H1 (cell line): Measurements from ENCODE around the gene TUBB1. TPM values are rescaled to one million over a fixed set of nuclear protein-coding genes. Genes with fewer than 3 reads are reported as not detected.

Experiments
- CTCF ChIA-PET: fragments of 300-600 bp; sonication (Branson Sonifier 250); formaldehyde crosslinking; loops from one replicate; lab custom pipeline; 2021; ENCODE audit not compliant: partially characterized antibody; lab: Charles Lee
- POLR2A ChIA-PET: fragments of 300-600 bp; sonication (Branson Sonifier 250); formaldehyde crosslinking; loops from one replicate; lab custom pipeline; 2021; ENCODE audit warnings: inconsistent platforms; ENCODE audit not compliant: partially characterized antibody; lab: Charles Lee
- DNase-seq, 2 experiments: peaks; one replicate each; pipeline versions ENCODE4 v3.0.0 to v3.0.0-alpha.2; 2010 to 2022; ENCODE audit warnings: low spot score in 2 of 2, low read depth in 1 of 2, mixed read lengths in 1 of 2
- FAIRE-seq: peaks from 2 replicates; lab custom pipeline; 2011; peaks lifted over from hg19 to GRCh38; lab: Jason Lieb, UNC
- H2AFZ ChIP-seq: 2 replicates; pipeline ENCODE4 v1.8.1; 2012; ENCODE audit warnings: low read length, inconsistent platforms
- H2AK5ac ChIP-seq: 2 replicates; pipeline ENCODE4 v1.6.1; 2013; ENCODE audit warnings: low read depth, low read length
- H2BK120ac ChIP-seq: replicated peaks from 2 replicates; pipeline ENCODE3; 2013; ENCODE audit warnings: low read depth, low read length, inconsistent platforms
- H2BK12ac ChIP-seq: 2 replicates; pipeline ENCODE4 v1.6.1; 2013; ENCODE audit warnings: low read depth, low read length
- H2BK15ac ChIP-seq: 2 replicates; pipeline ENCODE4 v1.6.1; 2013; ENCODE audit warnings: low read length
- H2BK20ac ChIP-seq: 2 replicates; pipeline ENCODE4 v1.6.1; 2013; ENCODE audit warnings: low read length
- H2BK5ac ChIP-seq: 2 replicates; pipeline ENCODE4 v1.6.1; 2013; ENCODE audit warnings: low read depth, low read length
- H3K14ac ChIP-seq: 2 replicates; pipeline ENCODE4 v1.6.1; 2013; ENCODE audit warnings: inconsistent platforms; ENCODE audit not compliant: insufficient read length
- H3K18ac ChIP-seq: 2 replicates; pipeline ENCODE4 v1.6.1; 2013; ENCODE audit warnings: low read length; ENCODE audit errors: extremely low read depth
- H3K23ac ChIP-seq: 2 replicates; pipeline ENCODE4 v1.6.1; 2013; ENCODE audit warnings: inconsistent platforms; ENCODE audit not compliant: insufficient read length
- H3K23me2 ChIP-seq: 2 replicates; pipeline ENCODE4 v1.6.1; 2013; ENCODE audit warnings: low read depth, low read length
- H3K27ac ChIP-seq: 2 replicates; pipeline ENCODE4 v1.6.1; 2011; ENCODE audit warnings: low read depth, low read length, inconsistent platforms
- H3K27me3 ChIP-seq, 4 experiments: replicated peaks in 1 of 4; 1 replicate in 1 of 4; 2 replicates in 3 of 4; pipeline versions ENCODE4 v1.6.1 to v1.8.1; 2011 to 2013; ENCODE audit warnings: low read length in 3 of 4, mild to moderate bottlenecking in 3 of 4, inconsistent platforms in 2 of 4, mixed read lengths in 2 of 4, moderate library complexity in 1 of 4; ENCODE audit not compliant: control insufficient read depth in 3 of 4, insufficient read depth in 3 of 4; ENCODE audit errors: extremely low read depth in 1 of 4
- H3K36me3 ChIP-seq, 4 experiments: 2 replicates each; pipeline versions ENCODE4 v1.6.1 to v1.8.1; 2011 to 2013; ENCODE audit warnings: mild to moderate bottlenecking in 4 of 4, low read length in 3 of 4, moderate library complexity in 2 of 4, control low read depth in 1 of 4, inconsistent platforms in 1 of 4; ENCODE audit not compliant: insufficient read depth in 4 of 4, control insufficient read depth in 2 of 4
- H3K4ac ChIP-seq: replicated peaks from 2 replicates; pipeline ENCODE3; 2013; ENCODE audit warnings: low read length, low read depth, mixed read lengths, inconsistent platforms; ENCODE audit not compliant: insufficient read length
- H3K4me1 ChIP-seq, 4 experiments: replicated peaks in 1 of 4; 1 replicate in 1 of 4; 2 replicates in 3 of 4; pipeline versions ENCODE4 v1.6.1 to v1.8.1; 2011 to 2013; ENCODE audit warnings: low read length in 3 of 4, inconsistent platforms in 2 of 4, mixed read lengths in 1 of 4; ENCODE audit not compliant: insufficient read depth in 4 of 4, control insufficient read depth in 3 of 4
- H3K4me2 ChIP-seq, 2 experiments: 2 replicates each; pipeline versions ENCODE4 v1.6.1 to v1.8.1; 2011 to 2013; ENCODE audit warnings: low read depth in 2 of 2, low read length in 2 of 2, control low read depth in 1 of 2, inconsistent platforms in 1 of 2, mild to moderate bottlenecking in 1 of 2; ENCODE audit not compliant: insufficient read depth in 1 of 2
- H3K4me3 ChIP-seq, 4 experiments: fragments of 200-600, 300-600 bp in 1 of 4; sonication (generic), shearing (Covaris generic), sonication (Bioruptor Twin) in 1 of 4; 2 replicates each; pipeline versions ENCODE4 v1.5.1 to v1.8.1; 2011 to 2016; ENCODE audit warnings: low read length in 4 of 4, low read depth in 3 of 4, control low read depth in 2 of 4, inconsistent platforms in 2 of 4, mild to moderate bottlenecking in 2 of 4, mixed read lengths in 1 of 4, moderate library complexity in 1 of 4; ENCODE audit not compliant: insufficient read depth in 2 of 4; ENCODE audit errors: extremely low read depth in 1 of 4
- H3K56ac ChIP-seq: replicated peaks from 2 replicates; pipeline ENCODE3; 2013; ENCODE audit warnings: low read depth, mild to moderate bottlenecking, mixed read lengths, low read length, inconsistent platforms; ENCODE audit not compliant: insufficient read length
- H3K79me1 ChIP-seq: 2 replicates; pipeline ENCODE4 v1.6.1; 2013; ENCODE audit warnings: low read depth, low read length, control low read depth
- H3K79me2 ChIP-seq, 2 experiments: 2 replicates each; pipeline versions ENCODE4 v1.6.1 to v1.8.1; 2012 to 2013; ENCODE audit warnings: low read length in 2 of 2, mild to moderate bottlenecking in 2 of 2, inconsistent platforms in 1 of 2; ENCODE audit not compliant: insufficient read depth in 2 of 2, control insufficient read depth in 1 of 2
- H3K9ac ChIP-seq, 4 experiments: replicated peaks in 1 of 4; 1 replicate in 1 of 4; 2 replicates in 3 of 4; pipeline versions ENCODE4 v1.6.1 to v1.8.1; 2011 to 2013; ENCODE audit warnings: low read depth in 3 of 4, low read length in 3 of 4, control low read depth in 2 of 4, mild to moderate bottlenecking in 2 of 4, moderate library complexity in 2 of 4, inconsistent platforms in 1 of 4; ENCODE audit errors: extremely low read depth in 1 of 4
- H3K9me3 ChIP-seq, 2 experiments: 2 replicates each; pipeline versions ENCODE4 v1.6.1 to v1.8.1; 2012 to 2013; ENCODE audit warnings: mild to moderate bottlenecking in 2 of 2, moderate library complexity in 2 of 2, control low read depth in 1 of 2, inconsistent platforms in 1 of 2, low read depth in 1 of 2, low read length in 1 of 2, mixed read lengths in 1 of 2; ENCODE audit not compliant: insufficient read depth in 2 of 2
- H4K20me1 ChIP-seq, 2 experiments: replicated peaks in 1 of 2; 2 replicates each; pipeline versions ENCODE3 to v1.8.1; 2011 to 2013; ENCODE audit warnings: inconsistent platforms in 2 of 2, low read length in 2 of 2, mild to moderate bottlenecking in 1 of 2; ENCODE audit not compliant: insufficient read depth in 2 of 2, control insufficient read depth in 1 of 2
- H4K5ac ChIP-seq: 2 replicates; pipeline ENCODE4 v1.6.1; 2013; ENCODE audit warnings: low read length, low read depth, mixed read lengths, inconsistent platforms; ENCODE audit not compliant: insufficient read length
- H4K8ac ChIP-seq: 2 replicates; pipeline ENCODE4 v1.8.0; 2013; ENCODE audit warnings: mild to moderate bottlenecking, moderate library complexity, low read length, inconsistent platforms; ENCODE audit not compliant: insufficient read depth; ENCODE audit errors: extremely low read depth
- H4K91ac ChIP-seq: replicated peaks from 2 replicates; pipeline ENCODE3; 2013; ENCODE audit warnings: low read length, mixed read lengths, inconsistent platforms; ENCODE audit not compliant: insufficient read length
- NANOG ChIP-seq: IDR thresholded peaks from 2 replicates; pipeline ENCODE4 v1.6.1; 2011; ENCODE audit warnings: low read length, low read depth, mild to moderate bottlenecking, inconsistent platforms; ENCODE audit not compliant: insufficient read depth, poor library complexity, severe bottlenecking
- TEAD4 ChIP-seq: IDR thresholded peaks from 2 replicates; pipeline ENCODE4 v1.6.1; 2012; ENCODE audit warnings: low read depth, low read length, inconsistent platforms, mixed read lengths
- WGBS, 2 experiments: shearing (Covaris generic) in 1 of 2; methylation state at CpG; one replicate each; pipeline versions ENCODE4 v1.1.6 to v1.1.7; 2013 to 2015; ENCODE audit warnings: low lambda C conversion rate in 2 of 2, mixed read lengths in 2 of 2, inconsistent platforms in 1 of 2, low coverage in 1 of 2, missing lambda C conversion rate in 1 of 2; ENCODE audit not compliant: insufficient replicate concordance in 2 of 2, insufficient coverage in 1 of 2, insufficient read length in 1 of 2; ENCODE audit errors: extremely low coverage in 1 of 2, missing lambda C conversion rate in 1 of 2; 5-methylcytosine and 5-hydroxymethylcytosine counted together
- polyA plus RNA-seq, 7 experiments: library from polyadenylated mRNA; depleted of rRNA in 3 of 7; stranded (reverse) in 5 of 7; unstranded in 2 of 7; fragments of >200 nt in 5 of 7; fragments of 200-250 nt in 2 of 7; gene quantifications; 1 replicate in 5 of 7; 2 replicates in 1 of 7; 4 replicates in 1 of 7; pipeline versions ENCODE4 v1.2.1 to v1.2.3, GENCODE V29; 2011 to 2013; ENCODE audit warnings: missing spikeins in 2 of 7, mixed read lengths in 2 of 7
- total RNA-seq: library from RNA; stranded (reverse); fragmentation: NEBNext Ultra II Directional; extraction: Animal tissue kit (Norgen Biotek cat#: 25700); gene quantifications from 2 replicates; pipeline ENCODE4 v1.2.1, GENCODE V29; 2021

TUBB1 gene
- total and polyA plus RNA-seq, 2 of the 8 experiments (the other 6 are each of a cell fraction or from before 2014, with no cell fraction given), result not detected

DNA sequence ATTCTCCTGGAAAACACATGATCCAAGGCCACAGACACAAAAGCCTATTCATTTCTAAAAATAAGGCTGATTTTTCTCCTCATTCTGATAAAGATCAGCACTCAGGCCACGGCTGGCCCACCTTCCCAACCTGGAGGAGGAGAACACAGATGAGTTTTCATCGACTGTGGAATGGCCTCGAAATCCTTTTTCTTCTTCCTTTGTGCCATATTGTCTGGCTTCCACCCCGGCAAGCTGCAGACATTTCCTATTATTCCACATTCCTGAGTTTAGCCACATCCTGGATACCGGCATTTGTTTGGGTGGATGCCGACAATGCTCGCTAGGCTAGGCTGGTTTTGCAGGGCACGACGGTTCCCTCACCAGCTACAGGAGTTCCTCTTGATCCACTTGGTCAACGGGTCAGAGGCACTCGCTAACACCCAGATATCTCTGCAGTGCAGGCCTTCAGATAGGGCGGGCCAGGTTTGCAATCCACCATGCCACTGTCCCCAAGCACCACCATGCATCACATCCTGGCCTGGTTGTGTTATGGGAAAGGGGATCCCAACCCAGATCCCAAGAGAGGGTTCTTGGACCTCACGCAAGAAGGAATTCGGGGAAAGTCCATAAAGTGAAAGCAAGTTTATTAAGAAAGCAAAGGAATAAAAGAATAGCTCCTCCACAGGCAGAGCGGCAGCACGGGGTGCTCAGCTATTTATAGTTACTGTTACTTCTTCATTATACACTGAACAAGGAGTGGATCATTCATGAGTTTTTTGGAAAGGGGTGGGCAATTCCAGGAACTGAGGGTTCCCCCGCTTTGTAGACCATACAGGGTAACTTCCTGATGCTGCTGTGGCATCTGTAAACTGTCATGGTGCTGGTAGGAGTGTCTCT lies 8.0 kb upstream of the TUBB1 start:
- H3K9ac ChIP-seq, result no peak overlapping the region
- H2BK12ac ChIP-seq, result 0 out of 2 replicates have a peak overlapping the region, but pooled peaks have one; percentile 39
- H3K4ac ChIP-seq, result no peak overlapping the region
- H3K36me3 ChIP-seq, result no peaks in the 10 kb centered on the region
- FAIRE-seq (no peak), DNase-seq (peak in 1 of 2 experiments; percentile 26)
- no peaks in the 10 kb centered on the region for H3K9me3 ChIP-seq
- H4K20me1 ChIP-seq, result no peaks in the 10 kb centered on the region
- H3K4me1 ChIP-seq, result peaks cover 0 to 7% (median 6%) of the 10 kb centered on the region in 4 experiments; a peak in 3 of 7 replicates
- H3K56ac ChIP-seq, result no peak overlapping the region
- ChIA-PET POLR2A (interaction anchor here (0.6 to 1.7 kb wide), 2 partner anchors 11 to 159 kb away, joined by 3 to 9 read pairs; partner anchors contain the start of gene GNAS), CTCF (interaction anchor here (0.7 to 1.3 kb wide), 4 partner anchors 12 to 1203 kb away, joined by 3 read pairs; no protein-coding TSS in a partner anchor)
- peaks cover 0 to 11% (median 5%) of the 10 kb centered on the region in 4 experiments; a peak in 4 of 7 replicates for H3K27me3 ChIP-seq
- H3K4me3 ChIP-seq, result no peak overlapping the region
- H2AFZ ChIP-seq, result no peak overlapping the region
- H3K79me1 ChIP-seq, result no peaks in the 10 kb centered on the region
- no peak overlapping the region for H3K23ac ChIP-seq
- no peak overlapping the region for H4K91ac ChIP-seq
- no peak overlapping the region for H3K18ac ChIP-seq
- no peak overlapping the region for H3K14ac ChIP-seq
- no peak overlapping the region for H3K27ac ChIP-seq
- H2BK5ac ChIP-seq, result no peak overlapping the region
- no peak overlapping the region for H4K8ac ChIP-seq
- 90% methylated on average over 17 of the region's 17 CpGs; no CpG with 5 or more reads in 1 of the 2 experiments for WGBS, 2 experiments
- no peak overlapping the region for H2BK15ac ChIP-seq
- no peak overlapping the region for H2BK120ac ChIP-seq
- no peak overlapping the region for H4K5ac ChIP-seq
- TF ChIP-seq TEAD4 (0 out of 2 replicates have a peak, but pooled peaks have one; percentile 7), NANOG (no peak)
- H2AK5ac ChIP-seq, result no peak overlapping the region
- H3K4me2 ChIP-seq, result no peak overlapping the region
- H3K23me2 ChIP-seq, result peaks cover 2% of the 10 kb centered on the region; the same call in 1 of the 2 replicates
- no peak overlapping the region for H2BK20ac ChIP-seq
- no peaks in the 10 kb centered on the region for H3K79me2 ChIP-seq
